OCI-LY1 (cell line): Measurements from ENCODE around the gene PRELP.

Source experiments
- H2AFZ ChIP-seq: fragments of 200-600 bp; sonication (generic), shearing (Covaris generic); 2 replicates; pipeline ENCODE4 v1.6.0; 2014; ENCODE audit warnings: antibody characterized with exemption, mild to moderate bottlenecking, low read length
- H3F3A ChIP-seq: fragments of 200-600 bp; sonication (generic), shearing (Covaris generic); 2 replicates; pipeline ENCODE4 v1.6.0; 2014; ENCODE audit warnings: mild to moderate bottlenecking, antibody characterized with exemption, low read length, moderate library complexity; ENCODE audit not compliant: insufficient read depth
- H3K27ac ChIP-seq: fragments of 200-600 bp; sonication (generic); 2 replicates; pipeline ENCODE4 v1.5.1; 2014; ENCODE audit warnings: low read length, mixed run types, mild to moderate bottlenecking, low read depth; ENCODE audit not compliant: poor library complexity, severe bottlenecking
- H3K27me3 ChIP-seq: fragments of 200-600 bp; sonication (generic); 2 replicates; pipeline ENCODE4 v1.6.0; 2014; ENCODE audit warnings: antibody characterized with exemption, mild to moderate bottlenecking, low read length, moderate library complexity; ENCODE audit not compliant: insufficient read depth
- H3K36me3 ChIP-seq: fragments of 200-600 bp; sonication (generic); 2 replicates; pipeline ENCODE4 v1.6.1; 2014; ENCODE audit warnings: mild to moderate bottlenecking, antibody characterized with exemption, low read length, moderate library complexity, mixed read lengths; ENCODE audit not compliant: insufficient read depth
- H3K4me1 ChIP-seq: fragments of 200-600 bp; sonication (generic); 2 replicates; pipeline ENCODE4 v1.5.1; 2014; ENCODE audit warnings: mild to moderate bottlenecking, low read length, moderate library complexity; ENCODE audit not compliant: insufficient read depth, severe bottlenecking
- H3K4me2 ChIP-seq: fragments of 200-600 bp; sonication (generic), shearing (Covaris generic); 2 replicates; pipeline ENCODE4 v1.6.1; 2014; ENCODE audit warnings: low read length
- H3K4me3 ChIP-seq: fragments of 200-600 bp; sonication (generic); 2 replicates; pipeline ENCODE4 v1.5.1; 2014; ENCODE audit warnings: low read length, low read depth, mild to moderate bottlenecking, mixed read lengths; ENCODE audit not compliant: poor library complexity, severe bottlenecking
- H3K79me2 ChIP-seq: fragments of 200-600 bp; shearing (Covaris generic); 2 replicates; pipeline ENCODE4 v1.6.1; 2016; ENCODE audit warnings: mixed run types, low read length, mixed read lengths; ENCODE audit not compliant: insufficient read depth
- H3K9ac ChIP-seq: fragments of 200-600 bp; sonication (generic), shearing (Covaris generic); 2 replicates; pipeline ENCODE4 v1.6.1; 2014; ENCODE audit warnings: mild to moderate bottlenecking, low read length, mixed read lengths
- H3K9me2 ChIP-seq: fragments of 200-600 bp; sonication (generic), shearing (Covaris generic); 2 replicates; pipeline ENCODE4 v1.6.1; 2014; ENCODE audit warnings: low read depth, mild to moderate bottlenecking, low read length, mixed read lengths
- H3K9me3 ChIP-seq: fragments of 200-600 bp; shearing (Covaris generic); 2 replicates; pipeline ENCODE4 v1.6.1; 2014; ENCODE audit warnings: low read length, mixed read lengths
- H4K20me1 ChIP-seq: fragments of 200-600 bp; sonication (generic), shearing (Covaris generic); 2 replicates; pipeline ENCODE4 v1.6.0; 2016; ENCODE audit warnings: mild to moderate bottlenecking, low read length; ENCODE audit not compliant: insufficient read depth
- CTCF ChIP-seq: fragments of 200-600 bp; sonication (generic), shearing (Covaris generic); IDR thresholded peaks from 2 replicates; pipeline ENCODE4 v1.5.1; 2017; ENCODE audit warnings: mild to moderate bottlenecking, antibody characterized with exemption, low read length, moderate library complexity, mixed read lengths
- EZH2 ChIP-seq: fragments of 200-600 bp; sonication (generic), shearing (Covaris generic); IDR thresholded peaks from 2 replicates; pipeline ENCODE4 v1.8.0; 2017; ENCODE audit warnings: borderline replicate concordance, mixed run types, mild to moderate bottlenecking, antibody characterized with exemption, low read length, moderate library complexity, mixed read lengths

Gene PRELP

DNA sequence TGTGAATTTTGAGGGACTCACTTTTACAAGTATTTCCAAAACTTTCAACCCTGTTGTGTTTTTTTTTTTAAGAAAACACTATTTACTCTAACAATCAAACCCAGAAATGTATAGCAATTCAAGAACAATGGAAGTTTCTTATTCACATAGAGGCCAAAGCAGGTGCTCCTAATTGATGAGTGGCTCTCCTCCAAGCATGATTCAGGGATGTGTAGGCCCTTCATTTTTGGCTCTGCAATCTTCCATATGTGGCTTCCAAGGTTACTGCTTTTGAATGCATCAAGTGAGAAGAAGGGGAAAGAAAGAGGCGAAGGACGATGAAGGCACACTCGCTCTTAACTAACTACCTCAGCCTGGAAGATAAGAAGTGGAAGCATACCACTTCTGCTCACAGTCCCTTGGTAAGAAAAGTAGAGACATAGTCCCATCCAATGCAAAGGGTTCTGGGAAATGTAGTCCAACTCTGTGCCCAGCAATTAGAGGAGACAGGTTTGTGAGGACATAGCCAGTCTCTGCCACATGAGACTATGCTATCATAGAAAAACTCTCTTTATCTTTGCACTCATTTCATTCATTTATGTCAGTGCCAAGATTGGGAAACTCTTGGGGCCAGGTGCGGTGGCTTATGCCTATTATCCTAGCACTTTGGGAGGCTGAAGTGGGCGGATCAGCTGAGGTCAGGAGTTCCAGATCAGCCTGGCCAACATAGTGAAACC is 64.4 kb downstream of the PRELP start:
- no peak overlapping the region for H3K4me2 ChIP-seq
- H3K4me1 ChIP-seq = no peaks in the 10 kb centered on the region
- TF ChIP-seq EZH2 = no peak
- TF ChIP-seq CTCF = no peak
- H3K9me3 ChIP-seq = no peaks in the 10 kb centered on the region
- no peaks in the 10 kb centered on the region for H3F3A ChIP-seq
- H3K9ac ChIP-seq = no peak overlapping the region
- H3K27me3 ChIP-seq = 0 out of 2 replicates have a peak, but pooled peaks cover 7% of the 10 kb centered on the region
- no peaks in the 10 kb centered on the region for H4K20me1 ChIP-seq
- no peaks in the 10 kb centered on the region for H3K79me2 ChIP-seq
- H3K27ac ChIP-seq = no peak overlapping the region
- H3K36me3 ChIP-seq = no peaks in the 10 kb centered on the region
- H3K9me2 ChIP-seq = no peaks in the 10 kb centered on the region
- no peak overlapping the region for H3K4me3 ChIP-seq
- no peak overlapping the region for H2AFZ ChIP-seq
